ENCODE results near the gene RMND5A.

DNA sequence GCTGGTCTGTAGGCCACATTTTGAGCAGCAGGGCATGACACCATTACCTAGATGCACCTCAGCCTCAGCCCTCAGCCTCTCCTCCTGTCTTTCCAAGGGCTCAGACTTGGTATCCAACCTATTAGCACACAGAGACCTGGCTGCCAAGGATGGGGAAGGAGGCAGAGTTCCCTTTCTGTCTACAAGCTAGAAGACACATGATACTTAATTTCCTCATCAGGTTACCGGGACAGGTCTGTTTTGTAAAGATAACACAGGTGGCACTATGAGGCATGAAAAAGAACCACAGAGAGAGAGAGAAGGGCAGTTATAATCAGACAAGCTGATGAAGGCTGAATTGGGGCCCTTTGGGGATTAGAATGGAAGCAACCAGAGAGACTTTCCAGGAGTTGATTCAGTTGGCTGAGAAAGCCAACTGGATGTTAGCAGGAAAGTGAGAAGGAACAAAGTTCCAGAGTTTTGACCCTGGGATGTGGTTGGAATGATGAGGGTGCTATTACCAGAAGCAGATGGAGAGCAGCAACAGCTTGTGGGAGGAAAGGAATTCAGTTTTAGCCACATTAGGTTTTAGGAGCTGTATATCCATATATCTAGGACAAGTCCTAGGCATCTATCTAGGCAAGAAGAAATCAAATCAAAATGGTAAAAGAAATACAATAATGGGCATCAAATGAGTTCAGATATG is 46.0 kb upstream of the RMND5A start:
- TF ChIP-seq YY1 (IDR thresholded peaks at IDR 0.05; ENCODE audit: insufficient read depth, insufficient read length) (no peak), SUZ12 (IDR thresholded peaks at IDR 0.05; ENCODE audit: extremely low read depth, insufficient read depth, insufficient read length) (no peak)
